Uterus (tissue), 2 donors: ENCODE measurements around the gene PEX10.

Experiments used
- CTCF ChIP-seq, 4 experiments: fragments of 200-600 bp in 2 of 4; fragments of 450-650 bp in 2 of 4; sonication (generic) in 2 of 4; IDR thresholded peaks; one replicate each; pipeline ENCODE4 v1.5.1; 2016 to 2019; ENCODE audit warnings: antibody characterized with exemption in 4 of 4, mild to moderate bottlenecking in 2 of 4, moderate library complexity in 1 of 4
- POLR2A ChIP-seq, 2 donors: fragments of 450-650 bp; IDR thresholded peaks; one replicate each; pipeline ENCODE4 v1.6.1; 2016; ENCODE audit warnings: antibody characterized with exemption in 2 of 2, mild to moderate bottlenecking in 1 of 2, moderate library complexity in 1 of 2

- TF ChIP-seq POLR2A (IDR thresholded peaks at IDR 0.05) (no peak), CTCF (IDR thresholded peaks at IDR 0.05) (no peak)
These were observed 54.3 kb downstream of the PEX10 start for GRCh38 chr1:2358072-2358471.
